HepG2 (cell line): ENCODE results near the gene PACSIN1.

Source experiments
- CTCF ChIP-seq: sonication (generic); formaldehyde crosslinking; IDR thresholded peaks from 2 replicates; pipeline ENCODE4 v1.5.0; 2020; ENCODE audit warnings: mild to moderate bottlenecking, missing genetic modification reagents, moderate library complexity
- JUNB ChIP-seq: sonication (generic); formaldehyde crosslinking; IDR thresholded peaks from 2 replicates; pipeline ENCODE4 v1.8.0; 2022; ENCODE audit warnings: missing genetic modification reagents, mild to moderate bottlenecking, borderline replicate concordance
- SRF ChIP-seq: IDR thresholded peaks from 2 replicates; pipeline ENCODE4 v1.6.1; 2011; ENCODE audit warnings: mild to moderate bottlenecking, low read depth, low read length, moderate library complexity
- ZBTB10 ChIP-seq: sonication (generic); formaldehyde crosslinking; IDR thresholded peaks from 2 replicates; pipeline ENCODE4 v1.4.0; 2020; ENCODE audit warnings: missing genetic modification reagents, borderline replicate concordance
- ZNF292 ChIP-seq: sonication (generic); formaldehyde crosslinking; IDR thresholded peaks from 2 replicates; pipeline ENCODE4 v1.8.1; 2022; ENCODE audit warnings: mild to moderate bottlenecking, low read depth, missing genetic modification reagents, borderline replicate concordance
- ZNF317 ChIP-seq: sonication (generic); formaldehyde crosslinking; IDR thresholded peaks from 2 replicates; pipeline ENCODE4 v1.5.0; 2020; ENCODE audit warnings: mild to moderate bottlenecking, missing genetic modification reagents
- ZNF350 ChIP-seq: sonication (generic); formaldehyde crosslinking; IDR thresholded peaks from 2 replicates; pipeline ENCODE4 v1.4.0; 2020; ENCODE audit warnings: mild to moderate bottlenecking, low read depth, missing genetic modification reagents, borderline replicate concordance
- TF ChIP-seq, protein P1 (sequence below): sonication (generic); formaldehyde crosslinking; IDR thresholded peaks from 2 replicates; pipeline ENCODE4 v1.8.1; 2022; ENCODE audit warnings: low read depth, mild to moderate bottlenecking, missing genetic modification reagents

GRCh38 chr6:34508425-34508824 lies 42.5 kb downstream of the PACSIN1 start:
- TF ChIP-seq SRF: no peak
- TF ChIP-seq CTCF: no peak
- TF ChIP-seq ZNF317: no peak
- no peak for TF ChIP-seq ZNF350
- TF ChIP-seq JUNB: no peak
- TF ChIP-seq, protein P1, sequence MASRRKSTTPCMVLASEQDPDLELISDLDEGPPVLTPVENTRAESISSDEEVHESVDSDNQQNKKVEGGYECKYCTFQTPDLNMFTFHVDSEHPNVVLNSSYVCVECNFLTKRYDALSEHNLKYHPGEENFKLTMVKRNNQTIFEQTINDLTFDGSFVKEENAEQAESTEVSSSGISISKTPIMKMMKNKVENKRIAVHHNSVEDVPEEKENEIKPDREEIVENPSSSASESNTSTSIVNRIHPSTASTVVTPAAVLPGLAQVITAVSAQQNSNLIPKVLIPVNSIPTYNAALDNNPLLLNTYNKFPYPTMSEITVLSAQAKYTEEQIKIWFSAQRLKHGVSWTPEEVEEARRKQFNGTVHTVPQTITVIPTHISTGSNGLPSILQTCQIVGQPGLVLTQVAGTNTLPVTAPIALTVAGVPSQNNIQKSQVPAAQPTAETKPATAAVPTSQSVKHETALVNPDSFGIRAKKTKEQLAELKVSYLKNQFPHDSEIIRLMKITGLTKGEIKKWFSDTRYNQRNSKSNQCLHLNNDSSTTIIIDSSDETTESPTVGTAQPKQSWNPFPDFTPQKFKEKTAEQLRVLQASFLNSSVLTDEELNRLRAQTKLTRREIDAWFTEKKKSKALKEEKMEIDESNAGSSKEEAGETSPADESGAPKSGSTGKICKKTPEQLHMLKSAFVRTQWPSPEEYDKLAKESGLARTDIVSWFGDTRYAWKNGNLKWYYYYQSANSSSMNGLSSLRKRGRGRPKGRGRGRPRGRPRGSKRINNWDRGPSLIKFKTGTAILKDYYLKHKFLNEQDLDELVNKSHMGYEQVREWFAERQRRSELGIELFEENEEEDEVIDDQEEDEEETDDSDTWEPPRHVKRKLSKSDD (CRISPR knock-in tag): no peak
- TF ChIP-seq ZNF292: no peak
- no peak for TF ChIP-seq ZBTB10 (CRISPR knock-in tag)
